ENCODE data around the gene RPS5. TPM values are rescaled to one million over a fixed set of nuclear protein-coding genes. Genes with fewer than 3 reads are reported as not detected.

RPS5 gene
- polyA plus RNA-seq, 2 of the 4 experiments (the other 2 are of a cell fraction): 2,123 to 2,475 TPM

- TF ChIP-seq ATOH8 (CRISPR knock-in tag; IDR thresholded peaks at IDR 0.05; ENCODE audit: low read depth) (no peak), HOXB5 (CRISPR knock-in tag; IDR thresholded peaks at IDR 0.05) (no peak), PHF8 (IDR thresholded peaks at IDR 0.05; ENCODE audit: borderline replicate concordance, low read depth) (no peak), JUNB (IDR thresholded peaks at IDR 0.05) (no peak), BCL3 (IDR thresholded peaks at IDR 0.05) (no peak), NPAS2 (CRISPR knock-in tag; IDR thresholded peaks at IDR 0.05; ENCODE audit: borderline replicate concordance) (no peak), POLR2AphosphoS2 (conservative IDR thresholded peaks at IDR 0.05; ENCODE audit: low read length) (no peak), CEBPB (IDR thresholded peaks at IDR 0.05) (no peak), NR3C1 (IDR thresholded peaks at IDR 0.05) (no peak), TFCP2L1 (CRISPR knock-in tag; IDR thresholded peaks at IDR 0.05) (no peak), SMC3 (IDR thresholded peaks at IDR 0.05) (no peak), ZSCAN20 (CRISPR knock-in tag; IDR thresholded peaks at IDR 0.05) (no peak), PBX3 (IDR thresholded peaks at IDR 0.05) (no peak), HOXB13 (CRISPR knock-in tag; IDR thresholded peaks at IDR 0.05; ENCODE audit: low read depth) (no peak), RAD21 (conservative IDR thresholded peaks at IDR 0.05 in 1 of 2, IDR thresholded peaks at IDR 0.05 in 1 of 2) (no peak), REST (IDR thresholded peaks at IDR 0.05) (no peak), JUN (IDR thresholded peaks at IDR 0.05) (no peak), HMGXB4 (CRISPR knock-in tag; IDR thresholded peaks at IDR 0.05; ENCODE audit: borderline replicate concordance) (no peak), GATA3 (IDR thresholded peaks at IDR 0.05; ENCODE audit: borderline replicate concordance) (no peak), MAX (IDR thresholded peaks at IDR 0.05) (no peak)
- ATAC-seq (no peak), FAIRE-seq (no peak), DNase-seq (ENCODE audit: low read depth in 1 of 2, low spot score in 1 of 2) (no peak)
- POLR2A ChIA-PET: interaction anchor here (1.0 to 1.7 kb wide), 2 partner anchors 26 to 62 kb away, joined by 3 to 10 read pairs; partner anchors contain the start of gene ZNF497
- WGBS (ENCODE audit: missing lambda C conversion rate): 38% methylated on average over 3 of the region's 3 CpGs
- peak overlapping the region; percentile 99; a peak in 5 of 6 replicates for H3K27ac ChIP-seq
- peaks cover 38% of the 10 kb centered on the region for H3K4me1 ChIP-seq
- CTCF ChIA-PET: interaction anchor here (0.9 to 1.2 kb wide), 2 partner anchors 12 to 132 kb away, joined by 3 to 4 read pairs; partner anchors contain the start of gene ZBTB45
- H3K4me2 ChIP-seq: peak overlapping the region; percentile 96
- peak overlapping the region; percentile 81 for H3K4me3 ChIP-seq
- no peaks in the 10 kb centered on the region for H3K9me3 ChIP-seq
Observed at GRCh38 chr19:58388175-58388526, 1.1 kb downstream of the RPS5 start.

Data from A549 (cell line).